ENCODE data around the gene GVQW3.

GVQW3 gene

DNA sequence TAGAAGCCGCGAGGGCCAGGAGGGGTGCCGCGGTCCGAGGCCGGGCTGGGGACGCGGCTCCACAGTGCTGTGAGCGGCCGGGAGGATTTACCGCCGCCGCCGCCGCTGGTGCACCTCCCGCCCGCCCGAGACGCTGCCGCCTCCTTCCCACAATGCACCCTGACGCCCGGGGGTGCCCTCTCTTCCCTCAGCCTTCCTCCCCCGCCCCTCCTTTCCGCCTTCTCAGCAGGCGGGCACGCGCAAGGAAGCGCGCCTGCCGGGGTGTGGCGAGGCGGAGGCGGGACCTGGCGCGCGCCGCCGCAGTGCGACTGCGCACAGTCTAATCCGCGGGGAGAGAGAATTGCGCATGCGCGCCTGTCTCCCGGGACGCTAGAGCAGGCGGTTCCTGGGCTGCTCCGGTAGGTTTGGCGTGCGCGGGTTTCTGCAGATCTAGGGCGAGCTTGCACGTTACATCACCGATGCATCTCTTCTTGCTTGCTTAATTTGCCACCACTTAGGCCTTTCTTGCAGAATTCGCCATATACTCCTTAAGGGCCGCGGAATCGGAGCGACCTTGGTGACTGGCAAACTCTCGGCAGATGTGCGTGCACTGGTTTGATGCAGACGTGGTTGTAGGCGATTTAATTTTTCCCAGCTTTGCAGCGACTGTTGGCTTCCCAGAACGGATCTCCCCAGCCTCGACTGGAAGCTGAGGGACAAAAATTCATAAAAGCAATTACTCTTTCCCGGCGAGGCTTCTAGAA is at the start of gene GVQW3, which contains the start of gene THAP12:
GVQW3 (plus strand) TSS at position 347 of the 743 bp plus-strand sequence. CDS start 506 bp downstream, outside the sequence.
THAP12 (minus strand) TSS at position 156 of the 743 bp plus-strand sequence. CDS start 296 bp downstream, outside the sequence.
- peak; percentile 99 for DNase-seq

GRCh38 chr11:76334826-76335389 is 46.2 kb upstream of the GVQW3 start:
- no peak for DNase-seq

- DNase-seq, result no peak
Observed at GRCh38 chr11:76335842-76336241, 45.3 kb upstream of the GVQW3 start.

- DNase-seq, result no peak
Observed at GRCh38 chr11:76336597-76336996, 44.5 kb upstream of the GVQW3 start.

GRCh38 chr11:76337469-76337868 is 43.7 kb upstream of the GVQW3 start:
- no peak for DNase-seq

GRCh38 chr11:76337923-76338322 is 43.2 kb upstream of the GVQW3 start:
- DNase-seq, result no peak

- no peak for DNase-seq
Observed at GRCh38 chr11:76339221-76339620, 41.9 kb upstream of the GVQW3 start.

GRCh38 chr11:76347466-76347865 is 33.7 kb upstream of the GVQW3 start:
- DNase-seq, result no peak

DNA sequence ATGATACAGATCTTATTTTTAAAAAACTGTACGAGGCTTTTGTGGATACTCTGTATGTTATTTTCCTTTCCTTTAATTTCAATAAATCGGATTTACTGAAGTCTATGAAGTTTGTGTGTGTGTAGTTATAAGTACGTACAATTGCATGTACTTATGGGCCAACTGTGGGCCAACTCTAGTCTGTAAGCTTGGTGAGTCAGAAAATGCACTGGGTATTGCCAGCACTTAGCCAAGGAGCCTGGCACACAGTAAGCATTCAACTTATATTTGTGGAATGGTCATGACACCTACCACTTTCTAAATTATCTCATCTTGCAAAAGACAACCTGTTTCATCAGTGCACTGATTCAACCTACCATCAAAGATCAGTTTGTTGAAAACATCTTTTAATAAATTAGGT is 32.8 kb upstream of the GVQW3 start:
- DNase-seq, result no peak

GRCh38 chr11:76355172-76355571 is 26.0 kb upstream of the GVQW3 start:
- DNase-seq, result no peak

DNA sequence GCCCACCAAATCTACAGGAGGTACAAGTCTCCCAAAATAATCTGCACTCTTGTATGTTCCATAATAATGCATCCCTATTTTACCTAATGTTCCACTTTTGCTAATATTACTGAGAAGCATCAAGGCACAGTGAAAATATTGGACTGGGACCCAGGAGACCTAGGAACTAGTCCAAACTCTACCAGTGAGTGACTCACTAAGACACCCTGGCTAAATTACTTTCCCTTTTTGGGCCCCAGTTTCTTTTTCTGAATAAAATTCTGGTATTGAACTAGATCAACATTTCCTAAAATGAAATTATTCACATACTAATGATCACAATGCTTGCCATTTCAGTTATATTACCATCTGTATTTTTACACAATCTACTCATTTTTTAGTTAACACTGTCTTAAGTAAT is 19.7 kb upstream of the GVQW3 start:
- DNase-seq, result no peak

- no peak for DNase-seq
Observed at GRCh38 chr11:76361776-76362175, 19.3 kb upstream of the GVQW3 start.

- DNase-seq, result no peak
Observed at GRCh38 chr11:76362716-76363115, 18.4 kb upstream of the GVQW3 start.

GRCh38 chr11:76365038-76365679 is 16.0 kb upstream of the GVQW3 start:
- DNase-seq, result no peak

GRCh38 chr11:76368490-76368889 is 12.6 kb upstream of the GVQW3 start:
- DNase-seq, result no peak

DNA sequence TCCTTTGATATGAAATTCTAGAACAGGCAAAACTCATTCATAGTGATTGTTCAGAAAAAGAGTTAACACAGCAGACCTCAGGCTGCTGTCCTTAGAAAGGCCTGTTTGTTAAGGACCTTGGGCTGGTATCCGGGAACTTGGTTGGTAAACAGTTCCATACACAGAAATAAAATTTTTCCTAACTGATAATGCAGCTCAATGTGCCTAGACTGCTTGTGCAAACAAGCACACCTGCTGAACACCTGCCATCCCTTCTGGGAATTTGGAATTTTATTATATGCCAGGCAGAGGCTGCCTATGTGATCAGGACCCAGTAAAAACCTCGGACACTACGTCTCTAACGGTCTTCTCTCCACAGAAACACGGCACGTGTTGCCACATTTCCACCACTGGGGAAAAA is 11.7 kb upstream of the GVQW3 start:
- no peak for DNase-seq

DNA sequence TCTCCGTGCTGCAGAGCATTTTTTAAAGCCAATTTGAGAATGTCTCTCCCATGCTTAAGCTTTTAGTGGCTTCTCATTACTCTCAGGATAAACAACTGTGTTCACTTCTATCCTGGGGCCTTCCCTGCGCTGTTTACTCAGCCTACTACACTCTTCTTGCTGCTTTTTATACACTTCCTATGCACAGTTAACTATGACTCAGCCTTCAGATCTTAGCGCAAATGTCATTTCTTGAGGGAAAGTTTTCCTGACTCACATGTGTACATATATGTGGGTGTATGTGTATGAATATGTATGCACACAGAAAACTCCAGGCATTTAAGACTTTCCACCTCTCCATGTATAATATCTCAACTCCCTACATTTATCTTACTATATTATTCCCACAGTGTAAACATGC is 10.0 kb upstream of the GVQW3 start:
- DNase-seq, result no peak

DNA sequence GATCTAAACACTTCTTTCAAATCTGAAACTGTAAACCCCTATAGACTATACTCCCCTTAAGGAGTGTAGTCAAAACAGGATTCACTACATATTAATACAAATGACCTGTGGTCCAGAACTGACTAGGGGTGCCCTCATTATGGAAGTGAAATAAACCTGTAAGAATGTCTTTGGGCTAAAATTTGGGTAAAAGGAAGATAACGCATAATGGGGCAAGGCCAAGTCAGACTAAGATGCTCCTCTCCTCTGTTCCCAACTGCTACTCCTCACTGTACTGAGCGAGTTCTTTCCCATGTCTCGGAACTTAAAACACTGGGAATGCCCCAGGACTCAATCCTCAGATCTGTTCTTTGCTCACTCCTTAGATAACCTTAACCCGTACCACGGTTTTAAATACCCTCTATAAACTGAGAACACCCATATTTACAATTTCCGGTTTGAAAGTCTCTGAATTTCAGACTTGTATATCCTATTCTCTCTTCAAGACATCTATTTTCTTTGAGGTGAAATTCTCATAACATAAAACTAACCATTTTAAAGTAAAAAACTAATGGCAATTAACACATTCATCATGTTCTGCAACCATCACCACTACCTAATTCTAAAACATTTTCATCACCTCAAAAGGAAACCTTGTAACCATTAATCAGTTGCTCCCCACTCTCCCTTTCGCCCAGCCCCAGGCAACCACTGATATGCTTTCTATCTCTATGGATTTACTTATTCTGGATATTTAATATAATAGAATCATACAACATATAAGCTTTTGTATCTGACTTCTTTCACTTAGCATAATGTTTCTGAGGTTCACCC is 4.2 kb upstream of the GVQW3 start:
- no peak for DNase-seq

- no peak for DNase-seq
Observed at GRCh38 chr11:76379807-76380158, 1.3 kb upstream of the GVQW3 start.

GRCh38 chr11:76380159-76380976 is 755 bp upstream of the GVQW3 start:
- DNase-seq, result peak; percentile 86

DNA sequence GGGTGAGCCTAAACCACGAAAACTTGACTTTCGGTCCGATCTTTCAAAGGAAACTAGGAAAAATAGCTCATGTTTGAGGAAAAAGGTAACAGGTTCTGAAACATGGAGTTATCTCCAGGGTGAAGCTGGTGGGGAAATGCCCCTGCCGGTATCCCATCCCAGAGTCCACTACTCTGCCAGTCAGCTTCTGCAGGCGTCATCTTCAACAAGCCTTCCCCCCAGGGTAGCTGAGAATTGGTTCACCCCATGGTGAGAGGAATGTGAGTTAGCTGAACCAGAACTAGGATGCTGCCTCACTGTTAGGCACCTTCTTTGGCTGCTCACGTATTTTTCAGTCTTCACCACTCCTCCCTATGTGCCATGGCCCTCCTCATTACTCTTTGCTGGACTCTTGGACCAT is 1.1 kb downstream of the GVQW3 start:
- no peak for DNase-seq

GRCh38 chr11:76385903-76386302 is 4.8 kb downstream of the GVQW3 start:
- DNase-seq, result no peak

DNA sequence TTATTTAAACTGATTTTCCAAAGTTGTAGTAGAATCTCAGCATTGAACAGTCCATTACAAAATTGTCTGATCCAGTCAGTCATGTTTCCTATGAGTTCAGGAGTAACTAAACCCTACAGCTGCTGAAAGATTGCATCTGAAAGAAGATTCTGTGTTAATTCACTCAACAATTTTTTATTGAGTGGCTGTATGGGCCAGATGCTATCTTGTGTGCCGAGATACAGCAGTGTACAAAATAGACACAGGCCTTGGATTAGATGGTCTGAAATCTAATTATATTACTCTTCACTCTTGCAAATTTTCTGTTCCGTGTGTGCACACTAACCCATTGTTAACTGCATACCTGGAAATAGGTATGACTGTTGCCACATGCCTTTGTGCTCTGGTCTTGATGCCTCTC is 7.3 kb downstream of the GVQW3 start:
- DNase-seq, result no peak
